ENCODE results near the gene TIFAB. TPM values are rescaled to one million over a fixed set of nuclear protein-coding genes. Genes with fewer than 3 reads are reported as not detected.

TIFAB gene
- total RNA-seq, 1 donor from 2014 or later = not detected

GRCh38 chr5:135423846-135424168 is 28.3 kb downstream of the TIFAB start:
- Mint-ChIP-seq H3K9me3 (ENCODE audit: low read depth) (peaks cover 7% of the 10 kb centered on the region), H3K36me3 (ENCODE audit: insufficient read depth) (no peaks in the 10 kb centered on the region), H3K4me3 (ENCODE audit: low read depth) (no peak overlapping the region), H3K4me1 (ENCODE audit: low read depth) (peaks cover 16% of the 10 kb centered on the region), H3K27ac (no peak overlapping the region), H3K27me3 (no peaks in the 10 kb centered on the region)
- TF ChIP-seq CTCF (IDR thresholded peaks at IDR 0.05; ENCODE audit: unreplicated experiment) = no peak
- no peak for DNase-seq (ENCODE audit: low spot score, unreplicated experiment)

- DNase-seq (ENCODE audit: low spot score, unreplicated experiment) = no peak
- H3K4me3 Mint-ChIP-seq (ENCODE audit: low read depth) = no peak overlapping the region
- no peaks in the 10 kb centered on the region for H3K36me3 Mint-ChIP-seq (ENCODE audit: insufficient read depth)
- TF ChIP-seq CTCF (IDR thresholded peaks at IDR 0.05; ENCODE audit: unreplicated experiment) = no peak
- H3K4me1 Mint-ChIP-seq (ENCODE audit: low read depth) = peaks cover 16% of the 10 kb centered on the region
- H3K27ac Mint-ChIP-seq = no peak overlapping the region
- H3K27me3 Mint-ChIP-seq = no peaks in the 10 kb centered on the region
- H3K9me3 Mint-ChIP-seq (ENCODE audit: low read depth) = peaks cover 3% of the 10 kb centered on the region
Measured at GRCh38 chr5:135423146-135423845, 28.9 kb downstream of the TIFAB start.

GRCh38 chr5:135422419-135422818 is 29.7 kb downstream of the TIFAB start:
- no peaks in the 10 kb centered on the region for H3K36me3 Mint-ChIP-seq (ENCODE audit: insufficient read depth)
- no peak overlapping the region for H3K27ac Mint-ChIP-seq
- no peak overlapping the region for H3K4me3 Mint-ChIP-seq (ENCODE audit: low read depth)
- no peak for DNase-seq (ENCODE audit: low spot score, unreplicated experiment)
- H3K9me3 Mint-ChIP-seq (ENCODE audit: low read depth) = no peaks in the 10 kb centered on the region
- H3K27me3 Mint-ChIP-seq = no peaks in the 10 kb centered on the region
- peaks cover 16% of the 10 kb centered on the region for H3K4me1 Mint-ChIP-seq (ENCODE audit: low read depth)
- TF ChIP-seq CTCF (IDR thresholded peaks at IDR 0.05; ENCODE audit: unreplicated experiment) = no peak

GRCh38 chr5:135417083-135417482 is 35.1 kb downstream of the TIFAB start:
- H3K4me1 Mint-ChIP-seq (ENCODE audit: low read depth) = peaks cover 10% of the 10 kb centered on the region
- H3K27ac Mint-ChIP-seq = no peak overlapping the region
- H3K4me3 Mint-ChIP-seq (ENCODE audit: low read depth) = no peak overlapping the region
- H3K36me3 Mint-ChIP-seq (ENCODE audit: insufficient read depth) = no peaks in the 10 kb centered on the region
- no peaks in the 10 kb centered on the region for H3K9me3 Mint-ChIP-seq (ENCODE audit: low read depth)
- no peak for DNase-seq (ENCODE audit: low spot score, unreplicated experiment)
- no peak for TF ChIP-seq CTCF (IDR thresholded peaks at IDR 0.05; ENCODE audit: unreplicated experiment)
- peaks cover 3% of the 10 kb centered on the region for H3K27me3 Mint-ChIP-seq

GRCh38 chr5:135405082-135405481 is 47.1 kb downstream of the TIFAB start:
- Mint-ChIP-seq H3K4me1 (ENCODE audit: low read depth) (peaks cover 17% of the 10 kb centered on the region), H3K27ac (no peak overlapping the region), H3K9me3 (ENCODE audit: low read depth) (peaks cover 3% of the 10 kb centered on the region), H3K4me3 (ENCODE audit: low read depth) (no peak overlapping the region), H3K36me3 (ENCODE audit: insufficient read depth) (no peaks in the 10 kb centered on the region), H3K27me3 (no peaks in the 10 kb centered on the region)
- DNase-seq (ENCODE audit: low spot score, unreplicated experiment) = no peak
- no peak for TF ChIP-seq CTCF (IDR thresholded peaks at IDR 0.05; ENCODE audit: unreplicated experiment)
